Activated effector memory CD4-positive, alpha-beta T cell treated with Interleukin-2 at 50 U/mL for 16 hours (primary cell): ENCODE results near the gene P2RX2.

Experiments used
- DNase-seq: peaks from one replicate; pipeline ENCODE4 v3.0.0-alpha.2; 2020

P2RX2 gene

DNA sequence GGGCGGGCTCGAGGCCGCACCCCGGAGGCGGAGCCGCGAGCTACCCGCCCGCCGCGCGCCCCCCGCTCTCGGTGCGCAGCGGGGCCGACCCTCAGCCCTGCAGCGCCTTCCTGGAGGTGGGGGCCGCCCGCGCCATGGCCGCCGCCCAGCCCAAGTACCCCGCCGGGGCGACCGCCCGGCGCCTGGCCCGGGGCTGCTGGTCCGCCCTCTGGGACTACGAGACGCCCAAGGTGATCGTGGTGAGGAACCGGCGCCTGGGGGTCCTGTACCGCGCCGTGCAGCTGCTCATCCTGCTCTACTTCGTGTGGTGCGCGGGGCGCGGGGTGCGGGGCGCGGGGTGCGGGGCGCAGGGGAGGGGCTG lies at the start of gene P2RX2:
Gene P2RX2 (plus strand): TSS at position 94 of the 361 bp plus-strand sequence. CDS start 41 bp downstream, at position 135.
- no peak for DNase-seq

DNA sequence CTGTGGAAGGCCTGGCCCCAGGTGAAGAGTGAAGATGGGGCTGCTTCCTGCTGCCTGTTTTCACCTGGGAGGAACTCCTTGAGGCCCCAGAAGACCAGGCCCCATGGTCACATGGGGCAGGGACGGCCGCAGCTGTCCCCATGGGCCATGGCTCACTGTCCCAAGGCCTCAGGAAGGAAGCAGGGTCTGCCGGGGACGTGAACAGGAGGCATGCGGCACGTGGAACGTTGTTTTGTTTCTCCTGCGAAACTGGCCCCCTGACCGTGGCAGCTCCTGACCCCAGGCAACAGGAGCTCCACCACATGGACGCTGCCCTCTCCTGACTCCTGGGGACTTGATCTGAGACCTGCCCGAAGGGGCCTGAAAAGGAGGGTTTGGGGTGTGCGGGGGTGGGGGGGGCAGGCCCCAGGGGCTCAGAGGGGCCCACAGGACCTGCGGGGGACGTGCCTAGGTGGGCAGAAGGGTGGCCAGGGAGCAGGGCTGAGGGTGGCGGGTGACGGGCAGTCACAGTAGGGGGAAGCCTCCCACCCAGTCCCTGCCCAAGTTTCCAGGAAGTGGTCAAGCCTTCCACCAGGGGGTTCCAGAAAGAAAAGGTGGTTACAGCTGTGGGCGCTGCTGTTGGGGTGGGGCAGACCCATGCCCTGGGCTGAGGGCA lies 49.6 kb upstream of the P2RX2 start:
- no peak for DNase-seq

- DNase-seq: no peak
Measured at GRCh38 chr12:132569856-132570480, 48.6 kb upstream of the P2RX2 start.

GRCh38 chr12:132570635-132571034 lies 47.9 kb upstream of the P2RX2 start:
- DNase-seq: no peak

GRCh38 chr12:132571051-132571450 lies 47.5 kb upstream of the P2RX2 start:
- no peak for DNase-seq

DNA sequence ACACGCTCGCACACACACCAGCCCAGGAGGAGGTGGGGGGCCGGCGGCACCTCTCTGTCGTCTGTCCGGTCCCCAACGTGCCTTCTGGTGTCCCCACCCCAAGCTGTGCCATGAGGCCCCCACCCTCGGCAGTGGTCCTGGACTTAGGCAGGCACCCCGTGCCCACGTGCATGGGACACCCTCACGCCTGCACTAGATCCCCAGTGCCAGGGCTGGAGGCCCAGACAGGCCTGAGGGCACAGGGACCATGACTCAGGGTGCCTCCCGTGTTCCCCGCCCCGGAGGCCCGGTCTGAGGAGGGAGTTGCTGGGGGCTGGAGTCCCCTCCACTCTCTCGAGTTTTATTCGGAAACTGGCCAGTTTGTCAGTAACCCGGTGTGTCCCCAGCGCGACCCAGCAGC lies 47.0 kb upstream of the P2RX2 start:
- DNase-seq: no peak

DNA sequence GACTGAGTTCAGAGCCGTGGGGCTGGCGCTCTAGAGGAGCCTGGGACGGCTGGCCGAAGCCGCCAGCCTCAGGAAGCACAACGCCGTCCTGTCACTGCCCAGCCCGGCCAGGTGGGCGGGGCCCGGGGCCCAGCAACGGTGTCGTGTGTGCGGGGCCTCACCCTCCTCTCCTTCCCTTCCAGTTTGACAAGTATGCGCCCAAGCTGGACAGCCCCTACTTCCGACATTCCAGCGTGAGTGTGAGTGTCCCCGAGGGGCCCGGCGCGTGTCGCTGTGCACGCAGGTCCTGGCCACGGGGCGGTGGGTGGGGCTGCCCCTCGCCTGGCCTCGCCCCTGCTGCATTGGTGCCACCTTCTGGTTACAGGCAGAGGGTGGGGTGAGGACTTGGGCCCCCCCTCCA lies 46.5 kb upstream of the P2RX2 start:
- no peak for DNase-seq

GRCh38 chr12:132572801-132573760 lies 45.5 kb upstream of the P2RX2 start:
- DNase-seq: no peak

DNA sequence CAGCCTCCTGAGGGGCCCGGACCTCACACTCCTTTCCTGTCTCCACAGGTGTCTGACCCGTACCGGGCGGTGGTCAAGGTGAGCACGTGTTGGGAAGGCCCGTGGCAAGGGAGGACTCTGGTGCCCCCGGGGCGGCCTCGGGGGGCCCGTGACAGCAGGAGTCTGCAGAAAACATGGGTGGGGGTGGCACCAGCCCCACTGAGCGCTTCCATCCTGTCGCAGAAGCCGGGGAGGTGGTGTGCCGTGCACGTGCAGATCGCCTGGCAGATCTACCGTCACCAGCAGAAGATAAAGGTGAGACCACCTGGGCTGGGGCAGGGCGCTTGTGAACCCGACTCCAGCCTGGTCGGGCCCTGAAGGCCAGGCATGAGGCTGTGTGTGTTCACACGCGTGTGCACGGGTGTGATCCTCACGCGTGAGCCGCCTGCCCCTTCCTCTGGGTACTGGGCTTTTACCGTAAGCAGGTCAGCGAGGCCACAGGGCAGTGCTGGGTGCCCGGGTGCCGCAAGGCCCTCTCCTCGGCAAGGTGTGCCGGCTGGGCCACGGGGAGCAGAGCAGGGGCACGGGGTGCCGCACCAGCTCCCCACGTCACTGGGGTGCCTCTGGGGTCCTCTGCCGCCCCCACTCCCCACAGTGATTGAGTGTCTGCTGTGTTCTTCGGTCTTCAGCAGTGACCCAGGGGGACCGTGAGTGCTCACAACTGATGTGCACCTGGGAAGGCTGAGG lies 44.1 kb upstream of the P2RX2 start:
- DNase-seq: no peak

- no peak for DNase-seq
Measured at GRCh38 chr12:132575661-132576060, 42.9 kb upstream of the P2RX2 start.

GRCh38 chr12:132576701-132577100 lies 41.9 kb upstream of the P2RX2 start:
- no peak for DNase-seq

DNA sequence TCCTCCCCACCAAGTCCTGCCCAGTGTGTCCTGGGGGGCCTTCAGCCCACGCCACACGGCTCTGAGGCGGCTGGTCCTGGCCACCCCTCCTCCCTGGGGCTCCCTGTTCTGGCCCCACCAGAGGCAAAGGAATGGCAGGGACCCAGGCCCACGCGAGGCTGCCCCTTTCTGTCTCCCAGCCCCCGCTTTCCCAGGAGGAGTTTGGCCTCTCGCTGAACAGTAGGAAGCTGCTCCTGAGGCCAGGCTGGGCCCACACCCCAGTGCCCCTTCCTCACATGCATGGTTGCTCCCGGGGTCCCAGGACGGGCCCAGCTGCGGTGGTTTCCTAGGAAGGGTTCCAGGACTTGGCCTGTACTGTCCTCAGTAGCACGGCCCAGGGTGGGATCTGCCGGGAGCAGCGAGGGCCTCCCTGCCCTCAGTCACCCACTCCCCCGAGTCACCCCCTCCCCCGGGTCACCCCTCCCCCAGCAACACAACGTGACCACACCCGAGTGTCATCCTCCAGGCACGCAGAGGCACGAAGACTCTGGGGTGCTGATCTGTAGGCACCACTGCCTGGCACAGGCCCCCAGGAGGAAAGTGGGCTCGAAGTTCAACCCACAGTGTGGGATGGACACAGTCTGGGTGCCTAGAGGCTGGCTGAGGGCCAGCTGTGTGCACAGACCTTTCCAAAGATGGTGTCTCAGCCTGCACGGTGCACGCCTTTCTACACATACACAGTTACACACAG lies 41.2 kb upstream of the P2RX2 start:
- DNase-seq: no peak

DNA sequence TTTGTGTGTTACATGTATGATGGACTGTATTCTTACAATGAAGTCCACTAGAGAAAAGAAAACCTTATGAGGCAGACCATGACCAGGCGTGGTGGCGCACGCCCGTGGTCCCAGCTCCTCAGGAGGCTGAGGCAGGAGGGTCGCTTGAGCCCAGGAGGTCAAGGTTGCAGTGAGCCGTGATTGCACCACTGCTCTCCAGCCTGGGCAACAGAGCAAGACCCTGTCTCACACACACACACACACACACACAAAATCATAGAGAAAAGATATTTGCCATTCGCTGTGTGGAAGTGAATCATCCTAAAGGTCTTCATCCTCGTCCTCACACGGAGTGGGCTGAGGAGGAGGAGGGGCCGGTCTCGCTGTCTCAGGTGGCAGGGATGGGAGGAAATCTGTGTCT lies 40.5 kb upstream of the P2RX2 start:
- DNase-seq: no peak

- no peak for DNase-seq
Measured at GRCh38 chr12:132578826-132579225, 39.8 kb upstream of the P2RX2 start.

- no peak for DNase-seq
Measured at GRCh38 chr12:132579744-132580143, 38.8 kb upstream of the P2RX2 start.

- no peak for DNase-seq
Measured at GRCh38 chr12:132580701-132581292, 37.8 kb upstream of the P2RX2 start.

DNA sequence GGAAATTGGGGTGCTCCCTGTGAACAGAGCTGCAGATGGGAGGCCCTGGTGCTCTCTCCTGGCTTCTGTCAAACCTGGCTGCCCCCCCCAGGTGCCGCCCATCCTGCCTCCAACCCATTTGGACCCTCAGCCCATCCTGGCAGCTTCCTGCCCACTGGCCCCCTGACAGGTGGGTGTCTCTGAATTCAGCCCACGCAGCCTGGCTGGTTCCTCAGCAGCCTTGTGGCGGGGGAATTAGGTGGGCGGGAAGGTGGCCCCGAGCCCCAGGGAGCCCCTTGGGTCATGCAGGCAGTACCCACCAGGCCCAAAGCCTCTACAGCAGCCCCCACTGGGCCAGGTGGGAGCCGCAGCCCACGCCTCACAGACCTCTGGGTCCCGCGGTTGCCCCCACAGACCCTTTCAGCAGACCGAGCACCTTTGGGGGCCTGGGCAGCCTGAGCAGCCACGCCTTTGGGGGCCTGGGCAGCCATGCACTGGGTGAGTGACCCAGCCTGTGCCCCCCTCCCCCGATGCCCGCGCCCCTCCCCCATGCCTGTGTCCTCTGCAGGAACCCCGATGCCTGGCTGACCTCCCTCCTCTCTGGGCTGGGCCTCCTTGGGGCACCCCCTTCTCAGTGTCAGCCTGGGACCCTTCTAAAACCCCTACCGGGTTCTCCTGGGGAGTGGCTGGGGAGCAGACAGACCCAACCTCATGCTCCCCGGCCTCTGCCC lies 37.1 kb upstream of the P2RX2 start:
- no peak for DNase-seq

DNA sequence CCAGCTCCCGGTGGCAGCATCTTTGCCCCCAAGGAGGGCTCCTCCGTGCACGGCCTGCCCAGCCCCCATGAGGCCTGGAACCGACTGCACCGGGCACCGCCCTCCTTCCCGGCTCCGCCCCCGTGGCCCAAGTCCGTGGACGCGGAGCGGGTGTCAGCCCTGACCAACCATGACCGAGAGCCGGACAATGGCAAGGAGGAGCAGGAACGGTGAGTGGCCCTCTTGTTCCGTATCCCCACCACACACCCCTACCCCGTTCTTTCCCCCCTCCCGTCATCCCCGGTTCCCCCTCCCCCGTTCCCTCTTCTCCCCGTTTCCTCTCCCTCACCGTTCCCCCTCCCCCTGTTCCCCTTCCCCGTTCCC lies 36.5 kb upstream of the P2RX2 start:
- no peak for DNase-seq

DNA sequence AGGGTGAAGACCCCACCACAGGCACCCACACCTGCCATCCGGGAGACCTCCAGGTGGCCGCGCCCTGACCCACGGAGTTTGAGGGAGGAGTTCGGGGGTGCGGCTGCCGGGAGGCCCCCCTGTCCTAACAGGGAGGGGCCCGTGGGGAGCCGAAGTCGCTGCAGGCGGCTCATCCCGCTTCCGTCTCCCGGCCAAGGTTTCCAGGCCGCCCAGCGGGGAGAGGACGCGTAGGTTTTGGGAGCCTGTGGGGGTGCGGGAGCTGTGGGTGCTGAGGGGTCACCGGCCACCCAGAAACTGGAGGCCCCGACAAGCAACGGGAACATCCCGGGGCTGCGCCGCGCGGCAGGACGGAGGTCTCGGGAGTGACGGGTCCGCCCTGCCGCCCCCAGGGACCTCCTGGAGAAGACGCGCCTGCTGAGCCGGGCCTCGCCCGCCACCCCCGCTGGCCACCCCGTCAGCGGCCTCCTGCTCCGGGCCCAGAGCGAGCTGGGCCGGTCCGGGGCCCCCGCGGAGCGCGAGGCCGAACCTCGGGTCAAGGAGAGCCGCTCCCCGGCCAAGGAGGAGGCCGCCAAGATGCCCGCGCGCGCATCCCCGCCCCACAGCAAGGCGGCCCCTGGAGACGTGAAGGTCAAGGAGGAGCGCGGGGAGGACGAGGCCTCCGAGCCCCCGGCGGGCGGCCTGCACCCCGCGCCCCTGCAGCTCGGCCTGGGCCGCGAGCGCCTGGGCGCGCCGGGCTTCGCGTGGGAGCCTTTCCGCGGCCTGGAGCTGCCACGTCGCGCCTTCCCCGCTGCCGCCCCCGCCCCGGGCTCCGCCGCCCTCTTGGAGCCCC lies 35.8 kb upstream of the P2RX2 start:
- DNase-seq: no peak

DNA sequence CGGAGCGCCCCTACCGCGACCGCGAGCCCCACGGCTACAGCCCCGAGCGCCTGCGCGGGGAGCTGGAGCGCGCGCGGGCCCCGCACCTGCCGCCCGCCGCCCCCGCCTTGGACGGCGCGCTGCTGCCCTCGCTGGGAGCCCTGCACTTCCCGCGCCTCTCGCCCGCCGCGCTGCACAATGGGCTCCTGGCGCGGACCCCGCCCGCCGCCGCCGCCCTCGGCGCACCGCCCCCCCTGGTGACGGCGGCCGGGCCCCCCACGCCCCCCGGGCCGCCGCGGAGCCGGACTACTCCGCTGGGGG lies 35.2 kb upstream of the P2RX2 start:
- no peak for DNase-seq

DNA sequence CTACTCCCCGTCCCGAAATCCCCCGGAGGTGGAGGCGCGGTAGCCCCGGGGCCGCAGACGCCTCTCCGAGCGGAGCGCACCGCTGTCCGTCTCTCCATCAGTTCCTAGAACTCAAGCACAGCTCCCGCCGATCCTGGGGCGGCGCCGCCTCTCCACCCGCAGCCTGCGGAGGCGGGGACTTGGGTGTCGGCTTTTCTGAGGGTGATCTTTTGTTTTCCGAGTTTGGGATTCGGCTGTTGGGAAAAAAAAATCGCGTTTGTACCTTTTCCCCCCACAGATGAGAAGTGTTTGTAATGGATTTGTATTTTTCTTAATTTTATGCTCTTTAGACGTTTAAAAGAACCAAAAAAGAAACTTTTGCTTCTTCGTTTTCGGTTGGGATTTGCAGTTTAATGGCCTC lies 34.8 kb upstream of the P2RX2 start:
- no peak for DNase-seq
